GDM1 (cell line): ENCODE results near the gene PCBD2.
"Not testable (repeated sequence)": the region's sequence is repeated elsewhere in the genome, so short reads cannot be mapped to it uniquely, and the experiment has no call there.

Experiments
- DNase-seq: peaks from one replicate; lab custom pipeline; 2025; lab: John Stamatoyannopoulos, UW

Gene PCBD2

DNA sequence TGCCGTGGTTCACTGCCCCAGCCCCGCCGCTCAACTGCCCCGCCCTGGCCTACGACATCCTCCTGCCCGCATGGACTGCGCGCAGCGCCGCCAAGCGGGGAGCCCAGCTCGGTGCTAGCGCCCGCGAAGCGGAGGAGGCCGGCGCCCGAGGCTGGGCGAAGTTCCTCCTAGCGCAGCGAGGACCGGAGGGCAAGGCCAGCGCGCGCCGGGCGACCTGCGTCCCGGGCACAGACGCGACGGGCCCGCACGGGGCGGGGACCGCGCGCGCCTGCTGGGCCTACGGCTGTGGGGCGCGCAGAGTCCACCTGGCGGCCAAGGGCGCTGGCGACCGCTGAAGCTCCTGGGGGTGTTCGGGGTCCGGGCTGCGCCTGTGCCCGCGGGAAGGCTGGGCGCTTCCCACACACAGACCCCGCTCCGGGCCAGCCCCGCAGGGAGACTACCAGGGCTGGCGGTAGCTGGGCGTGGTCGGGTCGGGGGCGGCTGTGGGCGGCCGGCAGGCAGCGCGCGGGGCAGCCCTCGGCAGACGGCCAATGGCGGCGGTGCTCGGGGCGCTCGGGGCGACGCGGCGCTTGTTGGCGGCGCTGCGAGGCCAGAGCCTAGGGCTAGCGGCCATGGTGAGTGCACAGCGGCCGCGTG, at the start of gene PCBD2:
TSS of gene PCBD2 (plus strand) at position 522 of the 636 bp plus-strand sequence. CDS start at position 531, 9 bp downstream.
- DNase-seq, result peak; percentile 95

GRCh38 chr5:134856465-134856864, 48.5 kb upstream of the PCBD2 start:
- DNase-seq, result not testable (repeated sequence)

DNA sequence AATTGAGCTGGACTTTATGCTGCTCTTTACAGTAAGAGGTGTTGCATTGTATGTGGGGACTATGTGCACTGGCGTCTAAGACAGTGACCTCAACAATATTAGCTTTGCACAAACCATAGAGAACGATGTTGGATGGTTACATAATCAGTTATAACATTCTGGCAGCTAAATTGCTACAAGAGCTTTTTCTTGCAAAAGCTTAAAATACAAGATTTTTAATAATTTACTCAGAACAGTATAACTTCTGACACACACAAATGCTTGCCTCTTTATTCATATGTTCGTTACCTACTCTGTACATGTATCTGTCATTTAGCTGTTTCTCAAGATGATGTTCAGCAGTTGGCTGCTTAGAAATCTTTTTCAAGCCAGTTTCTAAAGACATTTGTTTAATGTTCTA, 47.5 kb upstream of the PCBD2 start:
- no peak for DNase-seq

DNA sequence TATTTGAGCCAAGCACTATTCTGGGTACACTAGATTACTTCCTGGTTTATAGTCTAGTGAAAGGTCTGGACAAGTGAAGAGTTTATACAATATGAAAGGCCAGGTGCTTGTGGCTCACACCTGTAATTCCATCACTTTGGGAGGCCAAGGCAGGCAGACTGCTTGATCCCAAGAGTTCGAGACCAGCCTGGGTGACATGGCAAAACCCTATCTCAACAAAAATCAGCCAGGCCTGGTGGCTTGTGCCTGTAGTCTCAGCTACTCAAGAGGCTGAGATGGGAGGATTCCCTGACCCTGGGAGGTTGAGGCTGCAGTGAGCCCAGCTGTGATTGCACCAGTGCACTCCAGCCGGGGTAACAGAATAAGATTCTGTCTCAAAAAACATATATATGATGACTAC, 40.2 kb upstream of the PCBD2 start:
- no peak for DNase-seq

GRCh38 chr5:134873494-134873893, 31.4 kb upstream of the PCBD2 start:
- no peak for DNase-seq

- peak; percentile 75 for DNase-seq
Observed at GRCh38 chr5:134873987-134874830, 30.7 kb upstream of the PCBD2 start, which contains the start of gene TXNDC15. TXNDC15 (plus strand) TSS chr5:134874371; CDS start chr5:134874428, 57 bp downstream.

- peak; percentile 14 for DNase-seq
Observed at GRCh38 chr5:134874831-134875655, 29.9 kb upstream of the PCBD2 start.

- DNase-seq, result no peak
Observed at GRCh38 chr5:134877159-134877558, 27.8 kb upstream of the PCBD2 start.

DNA sequence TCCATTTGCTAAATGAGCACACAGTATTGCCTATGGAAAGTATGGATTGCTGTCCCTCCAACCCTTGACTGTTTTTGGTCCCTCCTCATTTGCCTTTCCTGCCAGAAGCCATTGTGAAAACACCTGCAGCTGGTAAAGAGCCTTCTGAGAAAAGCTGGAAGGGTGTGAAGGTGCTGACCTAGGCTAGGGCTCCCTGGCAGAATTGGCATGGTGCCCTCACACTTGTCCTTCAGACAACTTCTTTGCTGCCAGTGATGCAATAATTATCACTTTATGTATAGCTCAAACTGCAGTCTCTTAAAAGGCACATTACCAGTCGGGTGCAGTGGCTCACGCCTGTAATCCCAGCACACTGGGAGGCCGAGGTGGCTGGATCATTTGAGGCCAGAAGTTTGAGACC, 26.5 kb upstream of the PCBD2 start:
- no peak for DNase-seq

GRCh38 chr5:134879456-134879855, 25.5 kb upstream of the PCBD2 start:
- no peak for DNase-seq

- DNase-seq, result not testable (repeated sequence)
Observed at GRCh38 chr5:134880937-134881336, 24.0 kb upstream of the PCBD2 start.

DNA sequence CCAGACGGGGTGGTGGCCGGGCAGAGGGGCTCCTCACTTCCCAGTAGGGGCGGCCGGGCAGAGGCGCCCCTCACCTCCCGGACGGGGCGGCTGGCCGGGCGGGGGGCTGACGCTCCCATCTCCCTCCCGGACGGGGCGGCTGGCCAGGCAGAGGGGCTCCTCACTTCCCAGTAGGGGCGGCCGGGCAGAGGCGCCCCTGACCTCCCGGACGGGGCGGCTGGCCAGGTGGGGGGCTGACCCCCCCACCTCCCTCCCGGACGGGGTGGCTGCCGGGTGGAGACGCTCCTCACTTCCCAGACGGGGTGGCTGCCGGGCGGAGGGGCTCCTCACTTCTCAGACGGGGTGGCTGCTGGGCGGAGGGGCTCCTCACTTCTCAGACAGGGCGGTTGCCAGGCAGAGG, 23.2 kb upstream of the PCBD2 start:
- DNase-seq, result not testable (repeated sequence)

- DNase-seq, result no peak
Observed at GRCh38 chr5:134887593-134888159, 17.3 kb upstream of the PCBD2 start.

DNA sequence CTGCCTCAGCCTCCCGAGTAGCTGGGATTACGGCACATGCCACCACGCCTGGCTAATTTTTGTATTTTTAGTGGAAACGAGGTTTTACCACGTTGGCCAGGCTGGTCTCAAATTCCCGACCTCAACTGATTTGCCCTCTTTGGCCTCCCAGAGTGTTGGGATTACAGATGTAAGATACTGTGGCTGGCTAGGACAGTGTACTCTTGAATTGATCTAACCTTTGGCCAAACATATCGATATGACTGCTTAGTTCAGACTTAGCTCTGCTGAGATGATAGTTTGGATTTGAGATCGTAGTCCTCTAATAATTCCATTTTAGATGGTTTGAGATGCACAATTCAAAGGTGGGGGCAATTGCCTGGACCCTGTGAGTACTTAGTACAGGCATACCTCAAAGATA, 15.6 kb upstream of the PCBD2 start:
- no peak for DNase-seq

GRCh38 chr5:134891473-134891872, 13.5 kb upstream of the PCBD2 start:
- DNase-seq, result no peak

DNA sequence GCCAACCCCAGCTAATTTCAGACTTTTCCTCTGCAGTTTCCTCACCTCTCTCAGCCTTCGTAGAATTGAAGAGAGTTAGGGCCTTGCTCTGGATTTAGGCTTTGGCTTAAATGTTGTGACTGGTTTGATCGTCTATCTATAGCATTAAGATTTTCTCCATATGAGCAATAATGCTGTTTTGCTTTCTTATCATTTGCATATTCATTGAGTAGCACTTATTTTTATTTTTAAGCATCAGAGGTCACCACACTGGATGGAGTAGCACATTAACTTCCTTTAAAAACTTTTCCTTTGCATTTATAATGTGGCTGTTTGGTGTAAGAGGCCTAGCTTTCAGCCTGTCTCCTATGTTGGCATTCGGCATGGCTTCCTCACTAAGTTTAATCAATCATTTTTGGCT, 12.6 kb upstream of the PCBD2 start:
- DNase-seq, result no peak

- no peak for DNase-seq
Observed at GRCh38 chr5:134892926-134893325, 12.0 kb upstream of the PCBD2 start.

- no peak for DNase-seq
Observed at GRCh38 chr5:134893748-134894505, 11.0 kb upstream of the PCBD2 start.

- no peak for DNase-seq
Observed at GRCh38 chr5:134902071-134902801, 2.7 kb upstream of the PCBD2 start.

DNA sequence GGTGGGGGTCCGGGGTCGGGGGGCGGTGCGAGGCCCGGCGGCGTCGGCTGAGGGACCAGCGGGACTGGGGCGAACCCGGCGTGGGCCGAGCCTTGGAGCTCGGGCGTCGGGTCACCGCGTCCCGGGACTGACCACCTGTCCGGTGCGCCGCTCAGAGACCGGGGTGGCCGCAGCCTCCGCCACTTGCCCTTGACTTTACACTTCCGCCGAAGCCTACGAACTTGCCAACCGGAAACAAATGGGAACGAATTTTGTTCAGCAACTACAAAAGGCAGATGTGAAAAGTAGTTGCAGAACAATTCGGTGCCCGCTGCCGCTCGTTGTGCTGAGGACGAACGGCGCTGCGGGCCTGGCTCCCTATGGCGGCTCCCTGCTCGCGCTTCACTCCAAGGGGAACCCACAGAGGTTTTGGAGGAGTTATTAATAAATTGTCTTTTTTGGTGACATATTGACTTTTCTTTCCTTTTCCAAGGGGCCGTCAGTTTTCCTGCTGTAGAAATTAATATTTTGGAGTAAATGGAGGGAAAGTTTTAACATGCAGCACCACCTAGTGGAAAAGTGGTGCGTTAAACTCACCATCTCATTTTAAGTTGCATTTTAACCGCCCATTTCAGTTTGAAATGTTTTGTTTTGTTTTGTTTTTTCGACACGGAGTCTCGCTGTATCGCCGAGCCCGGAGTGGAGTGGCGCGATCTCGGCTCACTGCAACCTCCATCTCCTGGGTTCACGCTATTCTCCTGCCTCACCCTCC, 490 bp downstream of the PCBD2 start:
- peak; percentile 47 for DNase-seq
